Testis (tissue), 2 donors: Measurements from ENCODE around the gene PXYLP1.

Experiments used
- POLR2A ChIP-seq: fragments of 450-650 bp; IDR thresholded peaks from one replicate; pipeline ENCODE4 v1.6.1; 2017; ENCODE audit warnings: antibody characterized with exemption, mild to moderate bottlenecking, moderate library complexity
- TF ChIP-seq, protein P1 (sequence below), 3 experiments: fragments of 450-650 bp in 2 of 3; fragments of 200-600 bp in 1 of 3; sonication (generic) in 1 of 3; IDR thresholded peaks; one replicate each; pipeline ENCODE4 v1.5.1; 2016 to 2019; ENCODE audit warnings: antibody characterized with exemption in 3 of 3, mild to moderate bottlenecking in 2 of 3, moderate library complexity in 1 of 3

DNA sequence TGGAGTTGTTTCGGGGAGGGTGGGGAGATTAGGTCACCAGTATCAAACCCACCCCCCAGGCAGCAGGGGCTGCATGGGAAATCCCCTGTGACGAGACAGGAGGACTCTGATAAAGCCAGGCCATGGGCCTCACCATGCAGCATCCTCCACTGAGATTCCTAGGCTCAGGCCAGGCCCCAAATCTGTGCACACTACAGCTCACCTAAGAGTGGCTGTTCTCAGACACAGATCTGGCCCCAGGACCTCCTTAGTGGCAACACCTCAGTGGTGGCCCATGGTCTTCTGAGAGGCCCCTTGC lies 29.0 kb downstream of the PXYLP1 start:
- TF ChIP-seq, protein P1, sequence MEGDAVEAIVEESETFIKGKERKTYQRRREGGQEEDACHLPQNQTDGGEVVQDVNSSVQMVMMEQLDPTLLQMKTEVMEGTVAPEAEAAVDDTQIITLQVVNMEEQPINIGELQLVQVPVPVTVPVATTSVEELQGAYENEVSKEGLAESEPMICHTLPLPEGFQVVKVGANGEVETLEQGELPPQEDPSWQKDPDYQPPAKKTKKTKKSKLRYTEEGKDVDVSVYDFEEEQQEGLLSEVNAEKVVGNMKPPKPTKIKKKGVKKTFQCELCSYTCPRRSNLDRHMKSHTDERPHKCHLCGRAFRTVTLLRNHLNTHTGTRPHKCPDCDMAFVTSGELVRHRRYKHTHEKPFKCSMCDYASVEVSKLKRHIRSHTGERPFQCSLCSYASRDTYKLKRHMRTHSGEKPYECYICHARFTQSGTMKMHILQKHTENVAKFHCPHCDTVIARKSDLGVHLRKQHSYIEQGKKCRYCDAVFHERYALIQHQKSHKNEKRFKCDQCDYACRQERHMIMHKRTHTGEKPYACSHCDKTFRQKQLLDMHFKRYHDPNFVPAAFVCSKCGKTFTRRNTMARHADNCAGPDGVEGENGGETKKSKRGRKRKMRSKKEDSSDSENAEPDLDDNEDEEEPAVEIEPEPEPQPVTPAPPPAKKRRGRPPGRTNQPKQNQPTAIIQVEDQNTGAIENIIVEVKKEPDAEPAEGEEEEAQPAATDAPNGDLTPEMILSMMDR (IDR thresholded peaks at IDR 0.05) = no peak
- TF ChIP-seq POLR2A = no peak
